ENCODE results near the gene IL1B.

- TF ChIP-seq CTCF (IDR thresholded peaks at IDR 0.05; ENCODE audit: insufficient read depth, low read length, poor library complexity, severe bottlenecking) (no peak), EZH2phosphoT487 (conservative IDR thresholded peaks at IDR 0.05; ENCODE audit: low read length) (no peak)
Observed at GRCh38 chr2:112811276-112811831, 25.2 kb downstream of the IL1B start.
